ENCODE results near the gene TMEM204. TPM values are rescaled to one million over a fixed set of nuclear protein-coding genes. Genes with fewer than 3 reads are reported as not detected.

The TMEM204 gene
- total RNA-seq = 2.5 TPM

- no peak for DNase-seq
Measured at GRCh38 chr16:1533443-1533951, at the start of gene TMEM204. TMEM204 (plus strand) TSS chr16:1533666; CDS start chr16:1534276, 610 bp downstream.

- DNase-seq = no peak
Measured at GRCh38 chr16:1485847-1486496, 47.5 kb upstream of the TMEM204 start.

- no peak for DNase-seq
Measured at GRCh38 chr16:1486551-1487390, 46.7 kb upstream of the TMEM204 start.

- DNase-seq = no peak
Measured at GRCh38 chr16:1487395-1488053, 45.9 kb upstream of the TMEM204 start.

GRCh38 chr16:1488054-1488601, 45.3 kb upstream of the TMEM204 start:
- DNase-seq = no peak

GRCh38 chr16:1488619-1489018, 44.8 kb upstream of the TMEM204 start, which contains the start of gene PTX4:
PTX4 (minus strand) TSS chr16:1488944; CDS start chr16:1488909, 35 bp downstream.
- no peak for DNase-seq

GRCh38 chr16:1489077-1489476, 44.4 kb upstream of the TMEM204 start:
- no peak for DNase-seq

GRCh38 chr16:1491327-1491726, 42.1 kb upstream of the TMEM204 start:
- no peak for DNase-seq

GRCh38 chr16:1492082-1492922, 41.2 kb upstream of the TMEM204 start:
- no peak for DNase-seq

- peak; percentile 78 for DNase-seq
Measured at GRCh38 chr16:1492923-1493745, 40.3 kb upstream of the TMEM204 start, which contains the start of gene TELO2. TELO2 (plus strand) TSS chr16:1493360; CDS start chr16:1494282, 922 bp downstream.

- DNase-seq = no peak
Measured at GRCh38 chr16:1493746-1494094, 39.7 kb upstream of the TMEM204 start.

- no peak for DNase-seq
Measured at GRCh38 chr16:1494129-1494640, 39.3 kb upstream of the TMEM204 start.

- DNase-seq = no peak
Measured at GRCh38 chr16:1494711-1495110, 38.8 kb upstream of the TMEM204 start.

- no peak for DNase-seq
Measured at GRCh38 chr16:1495211-1495888, 38.1 kb upstream of the TMEM204 start.

- DNase-seq = no peak
Measured at GRCh38 chr16:1495889-1496262, 37.6 kb upstream of the TMEM204 start.

GRCh38 chr16:1496464-1496863, 37.0 kb upstream of the TMEM204 start:
- no peak for DNase-seq

- DNase-seq = no peak
Measured at GRCh38 chr16:1497014-1497598, 36.4 kb upstream of the TMEM204 start.

GRCh38 chr16:1498899-1499676, 34.4 kb upstream of the TMEM204 start:
- no peak for DNase-seq

Measured in occipital lobe (tissue), 2 donors.